HG02623 (cell line): ENCODE results near the gene SLC39A11.
"Not testable (repeated sequence)": the region's sequence is repeated elsewhere in the genome, so short reads cannot be mapped to it uniquely, and the experiment has no call there.

Experiments
- ATAC-seq: cut with Tn5 transposase; IDR thresholded peaks from one replicate; pipeline ENCODE4 v1.9.1; 2021; ENCODE audit warnings: moderate library complexity; ENCODE audit not compliant: unreplicated experiment

Gene SLC39A11

GRCh38 chr17:72850410-72851118 lies 241.9 kb downstream of the SLC39A11 start:
- no peak for ATAC-seq

DNA sequence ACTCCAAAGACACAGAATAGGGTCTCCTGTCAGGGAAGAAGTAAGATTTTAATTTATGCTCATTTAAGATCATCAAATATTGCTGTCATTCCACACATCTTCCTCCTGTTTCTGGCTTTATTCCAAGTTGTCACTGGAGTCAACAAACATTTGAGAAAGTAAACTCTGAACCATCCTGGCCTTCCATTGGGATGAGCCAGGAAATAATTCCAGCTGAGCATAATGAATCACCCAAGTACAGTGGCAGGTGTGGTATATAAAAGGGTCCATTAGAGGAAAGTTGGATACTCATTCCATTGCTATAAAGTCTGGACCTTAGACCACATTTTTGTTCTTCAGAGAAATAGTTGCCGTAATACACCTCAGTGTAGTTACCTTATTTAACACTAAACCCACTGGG lies 246.1 kb downstream of the SLC39A11 start:
- ATAC-seq: no peak

- ATAC-seq: no peak
Observed at GRCh38 chr17:72843591-72843990, 248.9 kb downstream of the SLC39A11 start.

GRCh38 chr17:72840019-72840418 lies 252.5 kb downstream of the SLC39A11 start:
- ATAC-seq: no peak

DNA sequence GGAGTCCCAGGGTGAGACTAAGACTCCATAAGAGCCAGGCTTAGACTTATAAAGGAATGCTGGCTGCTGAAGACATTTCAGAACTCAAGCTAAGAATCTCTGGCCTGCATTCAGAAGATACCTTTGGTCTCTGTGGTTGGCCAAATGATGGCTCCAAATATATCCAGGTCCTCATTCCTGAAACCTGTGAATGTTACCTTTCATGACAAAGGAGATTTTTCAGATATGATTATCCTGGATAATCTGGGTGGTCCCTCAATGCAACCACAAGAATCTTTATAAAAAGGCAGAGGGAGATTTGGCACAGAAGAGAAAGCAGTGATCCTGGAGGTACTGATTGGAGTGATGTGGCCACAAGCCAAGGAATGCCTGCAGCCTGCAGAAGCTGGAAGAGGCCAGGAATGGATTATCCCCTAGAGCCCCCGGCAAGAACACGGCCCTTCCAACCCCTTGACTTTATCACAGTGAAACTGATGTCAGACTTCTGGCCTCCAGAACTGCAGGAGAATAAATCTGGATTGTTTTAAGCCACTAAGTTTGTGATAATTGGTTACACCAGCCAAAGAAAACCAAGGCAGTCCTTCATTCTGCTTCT lies 253.3 kb downstream of the SLC39A11 start:
- ATAC-seq: no peak

DNA sequence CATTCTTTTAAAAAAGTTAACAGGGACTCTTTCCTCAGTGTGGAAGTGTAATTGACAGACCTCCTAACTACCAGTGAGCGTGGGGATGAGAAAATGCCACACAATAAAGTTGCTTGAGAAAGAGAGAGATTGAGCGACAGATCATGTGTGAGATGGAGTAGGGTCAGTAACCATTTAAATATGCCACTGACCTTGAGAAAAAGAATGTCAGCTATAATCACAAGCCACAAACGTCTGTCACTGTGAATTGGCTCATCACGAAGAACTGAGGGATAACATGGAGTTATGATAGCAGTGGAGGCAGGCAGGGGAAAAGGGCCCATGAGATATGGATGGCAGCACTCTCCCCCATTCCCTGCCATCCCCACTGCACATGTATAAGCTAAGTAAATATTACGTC lies 253.9 kb downstream of the SLC39A11 start:
- ATAC-seq: no peak

GRCh38 chr17:72838068-72838467 lies 254.4 kb downstream of the SLC39A11 start:
- no peak for ATAC-seq

DNA sequence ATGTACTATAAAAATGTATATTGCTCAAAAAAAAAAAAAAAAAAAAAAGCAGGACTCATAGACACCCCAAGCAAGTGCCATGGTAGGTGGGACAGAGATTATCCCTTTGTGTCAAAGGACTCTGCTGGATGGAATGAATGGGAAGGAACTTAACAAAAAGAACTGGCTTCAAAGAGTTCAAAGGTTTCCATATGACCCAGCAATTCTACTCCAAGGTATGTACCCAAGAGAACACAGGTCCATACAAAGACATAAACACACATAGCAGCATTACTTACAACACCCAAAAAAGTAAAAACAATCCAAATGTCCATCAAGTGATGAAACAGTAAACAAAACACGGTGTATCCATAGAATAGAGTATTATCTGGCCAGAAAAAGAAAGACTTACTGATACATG lies 255.2 kb downstream of the SLC39A11 start:
- no peak for ATAC-seq

- no peak for ATAC-seq
Observed at GRCh38 chr17:72833128-72833765, 259.2 kb downstream of the SLC39A11 start.

DNA sequence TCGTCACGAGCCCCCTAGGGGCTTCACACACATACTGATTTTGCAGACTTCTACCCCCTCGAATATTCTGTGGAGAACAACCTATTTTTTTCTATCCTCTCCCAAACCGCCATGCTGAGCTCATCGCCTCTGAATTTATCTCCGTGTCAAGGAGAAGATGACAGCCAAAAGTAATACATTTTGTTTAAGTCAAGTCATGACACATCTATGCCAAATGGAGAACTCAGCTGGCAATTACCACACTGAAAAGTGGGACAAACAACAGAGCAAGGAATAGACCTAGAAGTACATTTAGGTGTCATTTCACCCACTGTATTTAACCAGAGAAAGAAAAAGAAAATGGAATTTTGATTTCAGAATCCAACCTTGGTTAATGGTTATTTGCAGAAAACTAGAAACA lies 260.2 kb downstream of the SLC39A11 start:
- ATAC-seq: no peak

GRCh38 chr17:72829883-72830282 lies 262.6 kb downstream of the SLC39A11 start:
- ATAC-seq: no peak

GRCh38 chr17:72826602-72827001 lies 265.9 kb downstream of the SLC39A11 start:
- ATAC-seq: no peak

GRCh38 chr17:72826059-72826458 lies 266.4 kb downstream of the SLC39A11 start:
- ATAC-seq: not testable (repeated sequence)

DNA sequence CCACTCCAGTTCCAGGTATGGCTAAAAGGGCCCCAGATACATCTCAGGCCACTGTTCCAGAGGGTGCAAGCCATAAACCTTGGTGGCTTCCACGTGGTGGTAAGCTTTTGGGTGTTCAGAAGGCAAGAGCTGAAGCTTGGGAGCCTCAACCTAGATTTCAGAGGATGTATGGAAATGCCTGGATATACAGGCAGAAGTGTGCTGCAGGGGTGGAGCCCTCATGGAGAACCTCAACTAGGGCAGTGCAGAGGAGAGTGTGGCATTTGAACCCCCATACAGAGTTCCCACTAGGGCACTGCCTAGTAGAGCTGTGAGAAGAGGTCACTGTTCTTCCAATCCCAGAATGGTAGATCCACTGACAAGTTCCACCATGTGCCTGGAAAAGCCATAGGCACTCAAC lies 267.3 kb downstream of the SLC39A11 start:
- no peak for ATAC-seq

DNA sequence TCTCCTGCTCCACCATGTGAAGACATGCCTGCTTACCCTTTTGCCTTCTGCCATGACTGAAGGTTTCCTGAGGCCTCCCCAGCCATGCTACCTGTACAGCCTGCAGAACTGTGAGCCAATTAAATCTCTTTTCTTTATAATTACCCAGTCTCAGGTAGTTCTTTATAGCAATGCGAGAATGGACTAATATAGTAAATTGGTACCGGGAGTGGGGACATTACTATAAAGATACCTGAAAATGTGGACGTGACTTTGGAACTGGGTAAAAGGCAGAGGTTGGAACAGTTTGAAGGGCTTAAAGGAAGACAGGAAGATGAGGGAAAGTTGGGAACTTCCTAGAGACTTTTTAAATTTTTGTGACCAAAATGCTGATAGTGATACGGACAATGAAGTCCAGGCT lies 268.2 kb downstream of the SLC39A11 start:
- not testable (repeated sequence) for ATAC-seq

DNA sequence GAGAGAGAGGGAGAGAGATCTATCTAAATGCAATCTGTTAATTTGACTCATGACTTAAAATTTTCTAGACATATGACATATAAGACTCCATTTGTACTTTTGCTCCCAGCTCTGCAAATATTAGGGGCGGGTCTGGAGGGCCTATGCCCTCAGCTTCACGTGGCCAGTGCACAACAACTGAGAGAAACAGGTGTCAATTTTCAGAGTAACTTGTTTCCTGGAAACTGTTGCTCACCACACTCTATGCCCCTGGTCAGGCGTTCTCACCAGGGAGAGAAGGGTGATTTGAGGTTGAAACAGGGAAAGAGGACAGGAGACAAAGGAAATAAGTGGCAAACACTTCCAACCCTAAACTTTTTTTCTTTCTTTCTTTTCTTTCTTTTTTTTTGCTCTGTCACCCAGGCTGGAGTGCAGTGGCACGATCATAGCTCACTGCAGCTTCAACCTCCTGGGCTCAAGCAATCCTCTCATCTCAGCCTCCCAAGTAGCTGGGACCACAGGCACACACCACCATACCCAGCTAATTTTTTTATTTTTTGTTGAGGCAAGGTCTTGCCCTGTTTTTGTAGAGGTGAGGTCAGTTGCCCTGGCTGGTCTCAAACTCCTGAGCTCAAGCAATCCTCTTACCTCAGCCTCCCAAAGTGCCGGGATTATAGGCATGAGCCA lies 270.0 kb downstream of the SLC39A11 start:
- no peak for ATAC-seq

- ATAC-seq: no peak
Observed at GRCh38 chr17:72816406-72816805, 276.1 kb downstream of the SLC39A11 start.

DNA sequence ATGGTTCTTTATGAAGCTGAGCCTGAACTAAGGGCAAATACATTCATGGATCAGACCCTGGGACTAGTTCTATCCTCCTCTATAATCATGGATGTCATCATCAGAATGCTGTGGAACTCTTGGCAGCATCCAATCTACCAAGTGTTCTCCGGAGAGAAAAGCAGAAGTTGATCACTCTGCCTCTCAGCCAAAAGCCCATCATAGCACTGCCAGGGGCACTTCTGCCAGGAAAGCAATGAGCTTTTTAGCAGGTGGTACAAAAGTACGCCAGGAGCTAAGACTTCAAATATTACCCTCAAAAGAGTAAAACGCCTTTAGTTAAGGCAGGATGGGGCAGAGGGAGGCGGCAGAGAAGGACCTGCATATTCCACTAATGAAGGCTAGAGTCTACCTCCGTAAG lies 279.0 kb downstream of the SLC39A11 start:
- no peak for ATAC-seq

- no peak for ATAC-seq
Observed at GRCh38 chr17:72812823-72813222, 279.7 kb downstream of the SLC39A11 start.

- ATAC-seq: no peak
Observed at GRCh38 chr17:72811976-72812687, 280.4 kb downstream of the SLC39A11 start.

GRCh38 chr17:72810991-72811508 lies 281.4 kb downstream of the SLC39A11 start:
- ATAC-seq: no peak
